Measurements from ENCODE around the gene KAZN. TPM values are rescaled to one million over a fixed set of nuclear protein-coding genes. Genes with fewer than 3 reads are reported as not detected.

Gene KAZN
- total and polyA plus RNA-seq, 2 donors = 7.2 to 8.4 TPM

- Histone ChIP-seq H3K4me3 (ENCODE audit: low read depth, low read length) (no peak overlapping the region), H3K4me1 (ENCODE audit: insufficient read depth) (no peaks in the 10 kb centered on the region), H3K36me3 (ENCODE audit: insufficient read depth) (no peaks in the 10 kb centered on the region), H3K27ac (ENCODE audit: low read depth) (no peak overlapping the region)
- no peak for DNase-seq (ENCODE audit: extremely low spot score)
- WGBS = 78% methylated on average over 8 of the region's 8 CpGs
These were observed 184.5 kb downstream of the KAZN start for GRCh38 chr1:14782741-14783591.

- WGBS = 94% methylated on average over 7 of the region's 7 CpGs
- H3K27ac ChIP-seq (ENCODE audit: low read depth) = no peak overlapping the region
- H3K4me1 ChIP-seq (ENCODE audit: insufficient read depth) = no peaks in the 10 kb centered on the region
- H3K4me3 ChIP-seq (ENCODE audit: low read depth, low read length) = no peak overlapping the region
- no peak for DNase-seq (ENCODE audit: extremely low spot score)
- H3K36me3 ChIP-seq (ENCODE audit: insufficient read depth) = no peaks in the 10 kb centered on the region
These were observed 185.1 kb downstream of the KAZN start for GRCh38 chr1:14783592-14783886.

GRCh38 chr1:14784790-14785773 is 186.6 kb downstream of the KAZN start:
- DNase-seq (ENCODE audit: extremely low spot score) = no peak
- Histone ChIP-seq H3K4me3 (ENCODE audit: low read depth, low read length) (no peak overlapping the region), H3K27ac (ENCODE audit: low read depth) (no peak overlapping the region), H3K4me1 (ENCODE audit: insufficient read depth) (no peaks in the 10 kb centered on the region), H3K36me3 (ENCODE audit: insufficient read depth) (no peaks in the 10 kb centered on the region)
- 81% methylated on average over 16 of the region's 16 CpGs for WGBS

GRCh38 chr1:14786109-14786675 is 187.7 kb downstream of the KAZN start:
- Histone ChIP-seq H3K4me1 (ENCODE audit: insufficient read depth) (no peaks in the 10 kb centered on the region), H3K27ac (ENCODE audit: low read depth) (no peak overlapping the region), H3K4me3 (ENCODE audit: low read depth, low read length) (no peak overlapping the region), H3K36me3 (ENCODE audit: insufficient read depth) (no peaks in the 10 kb centered on the region)
- 85% methylated on average over 9 of the region's 9 CpGs for WGBS
- DNase-seq (ENCODE audit: extremely low spot score) = no peak

GRCh38 chr1:14786681-14787080 is 188.2 kb downstream of the KAZN start:
- H3K4me1 ChIP-seq (ENCODE audit: insufficient read depth) = no peaks in the 10 kb centered on the region
- WGBS = 58% methylated on average over 1 of the region's 1 CpG
- H3K36me3 ChIP-seq (ENCODE audit: insufficient read depth) = no peaks in the 10 kb centered on the region
- H3K27ac ChIP-seq (ENCODE audit: low read depth) = no peak overlapping the region
- H3K4me3 ChIP-seq (ENCODE audit: low read depth, low read length) = no peak overlapping the region
- DNase-seq (ENCODE audit: extremely low spot score) = no peak

GRCh38 chr1:14787604-14788003 is 189.1 kb downstream of the KAZN start:
- Histone ChIP-seq H3K4me1 (ENCODE audit: insufficient read depth) (no peaks in the 10 kb centered on the region), H3K36me3 (ENCODE audit: insufficient read depth) (no peaks in the 10 kb centered on the region), H3K27ac (ENCODE audit: low read depth) (no peak overlapping the region), H3K4me3 (ENCODE audit: low read depth, low read length) (no peak overlapping the region)
- no peak for DNase-seq (ENCODE audit: extremely low spot score)
- 82% methylated on average over 10 of the region's 10 CpGs for WGBS

- Histone ChIP-seq H3K36me3 (ENCODE audit: insufficient read depth) (no peaks in the 10 kb centered on the region), H3K27ac (ENCODE audit: low read depth) (no peak overlapping the region), H3K4me1 (ENCODE audit: insufficient read depth) (no peaks in the 10 kb centered on the region), H3K4me3 (ENCODE audit: low read depth, low read length) (no peak overlapping the region)
- DNase-seq (ENCODE audit: extremely low spot score) = no peak
- 64% methylated on average over 7 of the region's 7 CpGs for WGBS
These were observed 189.6 kb downstream of the KAZN start for GRCh38 chr1:14788080-14788479.

- DNase-seq (ENCODE audit: extremely low spot score) = no peak
- H3K36me3 ChIP-seq (ENCODE audit: insufficient read depth) = no peaks in the 10 kb centered on the region
- no peak overlapping the region for H3K4me3 ChIP-seq (ENCODE audit: low read depth, low read length)
- no peaks in the 10 kb centered on the region for H3K4me1 ChIP-seq (ENCODE audit: insufficient read depth)
- no peak overlapping the region for H3K27ac ChIP-seq (ENCODE audit: low read depth)
- WGBS = 77% methylated on average over 7 of the region's 7 CpGs
These were observed 192.5 kb downstream of the KAZN start for GRCh38 chr1:14790982-14791381.

- no peak overlapping the region for H3K27ac ChIP-seq (ENCODE audit: low read depth)
- DNase-seq (ENCODE audit: extremely low spot score) = no peak
- H3K4me3 ChIP-seq (ENCODE audit: low read depth, low read length) = no peak overlapping the region
- WGBS = 89% methylated on average over 14 of the region's 14 CpGs
- no peaks in the 10 kb centered on the region for H3K36me3 ChIP-seq (ENCODE audit: insufficient read depth)
- H3K4me1 ChIP-seq (ENCODE audit: insufficient read depth) = no peaks in the 10 kb centered on the region
These were observed 193.2 kb downstream of the KAZN start for GRCh38 chr1:14791654-14792053.

- no peaks in the 10 kb centered on the region for H3K36me3 ChIP-seq (ENCODE audit: insufficient read depth)
- no peak overlapping the region for H3K27ac ChIP-seq (ENCODE audit: low read depth)
- no peak for DNase-seq (ENCODE audit: extremely low spot score)
- H3K4me1 ChIP-seq (ENCODE audit: insufficient read depth) = no peaks in the 10 kb centered on the region
- H3K4me3 ChIP-seq (ENCODE audit: low read depth, low read length) = no peak overlapping the region
- WGBS = 90% methylated on average over 7 of the region's 7 CpGs
These were observed 195.8 kb downstream of the KAZN start for GRCh38 chr1:14794136-14794768.

- Histone ChIP-seq H3K36me3 (ENCODE audit: insufficient read depth) (no peaks in the 10 kb centered on the region), H3K4me3 (ENCODE audit: low read depth, low read length) (no peak overlapping the region), H3K4me1 (ENCODE audit: insufficient read depth) (no peaks in the 10 kb centered on the region), H3K27ac (ENCODE audit: low read depth) (no peak overlapping the region)
- 82% methylated on average over 5 of the region's 5 CpGs for WGBS
- no peak for DNase-seq (ENCODE audit: extremely low spot score)
These were observed 196.4 kb downstream of the KAZN start for GRCh38 chr1:14794906-14795305.

GRCh38 chr1:14795589-14795988 is 197.1 kb downstream of the KAZN start:
- no peaks in the 10 kb centered on the region for H3K36me3 ChIP-seq (ENCODE audit: insufficient read depth)
- H3K4me1 ChIP-seq (ENCODE audit: insufficient read depth) = no peaks in the 10 kb centered on the region
- H3K4me3 ChIP-seq (ENCODE audit: low read depth, low read length) = no peak overlapping the region
- no peak overlapping the region for H3K27ac ChIP-seq (ENCODE audit: low read depth)
- WGBS = 91% methylated on average over 3 of the region's 3 CpGs
- no peak for DNase-seq (ENCODE audit: extremely low spot score)

- no peaks in the 10 kb centered on the region for H3K36me3 ChIP-seq (ENCODE audit: insufficient read depth)
- WGBS = 88% methylated on average over 5 of the region's 5 CpGs
- DNase-seq (ENCODE audit: extremely low spot score) = no peak
These were observed 201.5 kb downstream of the KAZN start for GRCh38 chr1:14800014-14800413.

More at GRCh38 chr1:14800014-14800413, 201.5 kb downstream of the KAZN start:
- no peak overlapping the region for H3K4me3 ChIP-seq (ENCODE audit: low read depth, low read length)
- H3K4me1 ChIP-seq (ENCODE audit: insufficient read depth) = no peaks in the 10 kb centered on the region
- no peak overlapping the region for H3K27ac ChIP-seq (ENCODE audit: low read depth)
